HG03342 (cell line): ENCODE results near the gene SEC61A2.

Source experiments
- ATAC-seq: cut with Tn5 transposase; IDR thresholded peaks from one replicate; pipeline ENCODE4 v1.9.1; 2021; ENCODE audit warnings: mild to moderate bottlenecking, moderate library complexity; ENCODE audit not compliant: unreplicated experiment

SEC61A2 gene

GRCh38 chr10:12195603-12196506 is 66.4 kb downstream of the SEC61A2 start, which contains the start of the genes CDC123 and NUDT5:
CDC123 (plus strand) TSS chr10:12196188; CDS start chr10:12196246, 58 bp downstream.
NUDT5 (minus strand) TSS chr10:12195891; CDS start chr10:12186291, 9,600 bp downstream.
- ATAC-seq = peak; percentile 87

- no peak for ATAC-seq
Measured at GRCh38 chr10:12196531-12197211, 67.2 kb downstream of the SEC61A2 start.

GRCh38 chr10:12198156-12198555 is 68.7 kb downstream of the SEC61A2 start:
- ATAC-seq = no peak

GRCh38 chr10:12200850-12201249 is 71.4 kb downstream of the SEC61A2 start:
- ATAC-seq = no peak

DNA sequence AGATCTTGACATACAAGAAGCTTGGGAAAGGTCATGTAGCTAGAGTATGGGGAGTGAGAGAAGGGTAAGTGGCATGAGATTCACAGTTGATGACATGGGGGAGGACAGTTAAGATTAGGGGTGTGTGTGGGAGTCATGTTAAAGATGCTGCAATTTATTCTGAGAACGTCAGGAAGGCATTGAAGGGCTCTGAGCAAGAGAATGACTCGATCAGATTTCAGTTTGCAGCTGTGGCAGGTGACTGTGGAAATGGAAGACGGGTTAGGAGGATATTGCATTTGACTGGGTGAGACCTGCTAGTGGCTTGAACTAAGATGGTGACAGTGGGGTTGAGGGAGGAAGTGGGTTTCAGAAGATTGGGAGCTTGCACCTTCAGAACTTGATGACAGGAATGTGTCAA is 72.1 kb downstream of the SEC61A2 start:
- ATAC-seq = no peak

DNA sequence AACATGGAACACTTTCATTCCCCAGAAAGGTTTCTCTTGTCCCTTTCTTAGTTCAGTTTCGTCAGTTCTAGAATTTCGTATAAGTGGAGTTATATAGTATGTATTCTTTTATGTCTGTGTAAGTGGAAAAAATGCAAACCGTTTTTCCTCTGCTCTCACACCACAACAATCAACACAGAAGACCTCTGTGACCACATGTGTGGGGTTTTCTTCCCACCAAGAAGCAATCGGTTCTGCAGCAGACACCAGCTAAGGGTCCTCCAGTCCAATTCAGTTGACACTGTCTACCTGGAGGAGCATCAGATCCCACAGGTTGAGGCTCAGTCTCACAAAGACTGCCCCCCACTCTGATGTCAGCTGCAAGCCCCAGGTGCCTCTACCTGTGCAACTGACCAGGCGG is 72.7 kb downstream of the SEC61A2 start:
- no peak for ATAC-seq

GRCh38 chr10:12205082-12205481 is 75.6 kb downstream of the SEC61A2 start:
- no peak for ATAC-seq

GRCh38 chr10:12207114-12207513 is 77.6 kb downstream of the SEC61A2 start:
- no peak for ATAC-seq

DNA sequence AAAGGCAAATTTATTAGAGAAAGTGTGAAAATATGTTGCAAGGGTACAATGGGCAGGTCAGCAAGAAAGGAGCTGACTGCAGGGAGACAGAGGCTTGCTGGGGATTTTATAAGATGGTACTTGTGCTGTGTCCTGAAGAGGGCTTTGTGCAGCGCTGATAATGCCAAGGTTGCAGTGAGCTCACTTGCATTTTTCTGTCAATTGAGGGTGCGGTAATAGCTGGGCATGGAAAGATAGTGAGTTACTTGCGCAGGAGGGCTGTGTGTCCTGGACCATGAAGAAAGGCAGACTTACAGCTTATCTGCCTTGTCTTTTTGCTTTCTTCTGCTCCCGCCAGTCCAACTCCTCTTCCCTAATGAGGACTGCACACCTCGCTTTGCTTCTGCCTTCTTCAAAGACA is 79.0 kb downstream of the SEC61A2 start:
- no peak for ATAC-seq

DNA sequence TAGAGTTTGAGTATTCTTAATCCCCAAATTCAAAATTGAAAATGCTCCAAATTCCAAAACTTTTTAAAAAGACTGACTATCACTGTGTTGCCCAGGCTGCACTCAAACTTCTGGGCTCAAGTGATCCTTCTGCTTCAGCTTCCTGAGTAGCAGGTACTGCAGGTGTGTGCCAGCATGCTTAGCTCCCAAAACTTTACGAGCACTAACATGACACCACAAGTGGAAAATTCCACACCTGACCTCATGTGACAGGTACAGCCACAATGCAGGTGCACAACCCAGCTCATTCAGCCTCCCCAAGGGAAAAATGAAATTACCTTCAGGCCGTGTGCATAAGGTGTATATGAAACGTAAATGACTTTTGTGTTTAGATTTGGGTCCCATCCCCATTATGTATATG is 83.0 kb downstream of the SEC61A2 start:
- ATAC-seq = no peak

GRCh38 chr10:12213621-12214020 is 84.1 kb downstream of the SEC61A2 start:
- no peak for ATAC-seq

- ATAC-seq = no peak
Measured at GRCh38 chr10:12214093-12214492, 84.6 kb downstream of the SEC61A2 start.

DNA sequence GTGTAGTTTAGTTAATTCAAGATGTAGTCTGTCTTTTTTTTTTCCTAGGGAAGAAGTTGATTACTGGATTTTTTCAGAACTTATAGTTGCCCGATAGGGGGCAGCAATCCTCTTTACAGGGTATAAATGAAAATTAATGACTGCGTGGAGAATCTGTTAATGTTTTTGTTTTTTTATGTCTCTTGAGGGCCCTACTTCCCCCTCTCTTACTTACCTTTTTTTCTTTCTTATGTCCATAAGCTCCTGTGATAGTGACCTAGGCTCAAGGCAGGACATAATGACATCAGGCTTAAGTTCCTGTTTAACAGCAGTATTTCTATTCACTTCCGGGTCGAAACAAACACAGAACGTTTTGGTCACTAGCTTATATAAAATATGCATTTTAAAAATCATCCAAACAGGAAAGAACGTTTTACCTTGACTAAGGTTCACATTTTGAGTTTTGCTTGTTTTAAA is 85.3 kb downstream of the SEC61A2 start:
- ATAC-seq = no peak
